UCSD-AML1 (cell line): Measurements from ENCODE around the gene AFF2.
"Not testable (repeated sequence)": the region's sequence is repeated elsewhere in the genome, so short reads cannot be mapped to it uniquely, and the experiment has no call there.

Source experiments
- DNase-seq: peaks from one replicate; lab custom pipeline; 2025; ENCODE audit not compliant: unreplicated experiment; lab: John Stamatoyannopoulos, UW

Gene AFF2

DNA sequence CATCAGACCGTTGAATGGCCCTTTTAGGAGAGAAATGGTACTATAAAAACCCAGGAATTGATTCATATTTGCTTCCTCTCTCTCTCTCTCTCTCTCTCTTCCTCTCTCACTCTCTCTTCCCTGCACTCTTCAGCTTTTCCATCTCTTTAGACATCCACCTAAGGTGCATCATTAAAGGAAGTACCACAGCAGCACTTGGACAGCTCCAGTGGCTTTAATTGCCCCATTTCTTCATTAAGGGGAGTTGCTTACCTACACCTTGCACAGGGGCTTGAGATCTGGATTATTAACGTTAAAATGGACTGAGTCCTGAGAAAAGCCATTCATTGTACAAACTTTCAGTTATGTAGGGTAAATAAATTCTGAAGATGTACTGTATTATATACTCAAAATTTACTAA, 323.6 kb downstream of the AFF2 start:
- DNase-seq: no peak

DNA sequence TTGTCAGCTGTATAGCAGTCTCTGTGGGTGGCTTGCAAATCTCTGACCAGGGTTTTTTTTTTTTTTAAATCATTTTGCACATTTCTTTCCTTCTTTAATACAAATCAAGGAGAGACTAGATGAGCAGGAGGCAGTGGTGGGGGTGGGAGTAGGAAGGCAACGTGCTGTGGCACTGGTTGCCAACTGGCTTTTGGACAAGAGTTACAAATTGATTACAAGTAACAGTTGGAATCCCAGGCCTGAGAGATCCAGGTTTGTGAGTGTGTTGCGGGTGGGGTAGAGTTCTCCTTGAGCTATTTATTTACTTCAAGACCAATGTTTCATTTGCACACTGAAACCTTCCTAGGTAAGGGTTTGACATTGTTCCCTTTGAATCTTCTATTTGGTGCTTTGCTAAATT, 325.3 kb downstream of the AFF2 start:
- no peak for DNase-seq

DNA sequence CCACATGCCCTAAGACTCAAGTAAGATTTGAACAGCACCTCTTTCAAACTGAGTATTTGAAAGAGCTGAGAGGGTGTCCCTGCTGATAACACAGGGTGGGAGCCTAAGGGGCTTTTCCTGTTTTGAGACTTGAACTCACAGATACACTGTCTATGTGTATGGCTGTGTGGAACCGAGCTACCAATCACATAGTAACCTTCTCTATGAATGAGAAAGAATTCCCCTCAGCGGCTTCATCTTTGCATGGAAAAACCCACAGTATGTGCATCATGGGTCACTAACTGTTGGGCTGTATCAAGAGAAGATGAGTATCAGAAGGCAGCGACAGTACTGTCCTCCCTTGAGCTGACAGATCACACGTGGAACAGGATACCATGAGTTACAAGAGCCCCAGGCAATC, 336.3 kb downstream of the AFF2 start:
- DNase-seq: no peak

DNA sequence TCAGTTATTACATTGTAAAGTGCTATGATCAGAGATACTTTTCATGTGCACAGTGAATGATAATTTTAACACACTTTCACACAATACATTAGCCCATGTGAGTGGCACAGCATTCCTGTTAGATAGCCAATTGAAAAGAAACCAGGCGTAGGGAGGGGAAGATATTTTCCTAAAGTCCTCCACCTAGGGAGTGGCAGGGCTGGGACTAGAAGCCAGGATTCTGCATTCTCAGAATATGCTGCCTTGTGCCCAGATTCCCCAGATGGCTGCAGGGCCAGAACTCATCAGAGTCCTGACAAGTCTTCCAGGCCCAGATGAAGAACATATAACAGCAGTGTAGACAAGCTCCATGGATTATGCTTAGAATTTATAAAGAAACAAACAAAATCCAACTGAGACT, 350.2 kb downstream of the AFF2 start:
- no peak for DNase-seq

DNA sequence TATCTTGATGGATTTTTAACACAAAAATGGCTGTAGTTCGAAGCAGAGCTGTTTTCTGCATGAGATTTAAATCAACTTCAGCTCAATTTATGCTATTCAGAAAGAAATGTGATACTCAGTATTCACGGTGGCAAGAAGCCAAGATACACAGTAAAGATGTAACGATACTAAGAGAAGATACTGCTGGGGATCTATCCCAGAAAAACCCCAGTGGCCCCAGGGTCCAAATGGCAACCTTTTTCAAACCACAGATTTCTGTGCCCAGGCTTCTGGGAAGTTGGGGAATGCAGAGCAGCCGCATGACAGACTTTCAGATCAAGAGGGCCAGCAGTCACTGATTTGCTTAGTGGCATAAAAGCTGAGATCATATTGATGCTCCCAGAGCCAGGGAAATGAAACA, 353.9 kb downstream of the AFF2 start:
- no peak for DNase-seq

DNA sequence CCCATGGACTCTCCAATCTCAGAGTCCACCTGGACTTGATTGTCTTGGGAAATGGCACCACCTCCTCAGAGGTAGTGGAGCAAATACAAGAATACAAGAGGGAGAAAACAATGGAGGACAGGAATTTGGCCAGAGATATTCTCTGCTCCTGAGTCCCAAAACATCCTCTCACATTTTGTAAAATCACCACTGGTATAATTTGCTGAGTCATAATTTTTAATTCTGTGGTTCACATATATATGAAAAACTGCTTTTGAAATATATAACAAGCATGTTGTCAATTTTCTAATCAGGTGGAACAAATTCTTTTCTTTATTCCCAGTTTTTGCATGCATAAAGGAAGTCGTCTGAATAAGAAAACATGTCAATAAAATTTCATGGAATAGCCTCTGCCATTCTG, 356.1 kb downstream of the AFF2 start:
- DNase-seq: no peak

DNA sequence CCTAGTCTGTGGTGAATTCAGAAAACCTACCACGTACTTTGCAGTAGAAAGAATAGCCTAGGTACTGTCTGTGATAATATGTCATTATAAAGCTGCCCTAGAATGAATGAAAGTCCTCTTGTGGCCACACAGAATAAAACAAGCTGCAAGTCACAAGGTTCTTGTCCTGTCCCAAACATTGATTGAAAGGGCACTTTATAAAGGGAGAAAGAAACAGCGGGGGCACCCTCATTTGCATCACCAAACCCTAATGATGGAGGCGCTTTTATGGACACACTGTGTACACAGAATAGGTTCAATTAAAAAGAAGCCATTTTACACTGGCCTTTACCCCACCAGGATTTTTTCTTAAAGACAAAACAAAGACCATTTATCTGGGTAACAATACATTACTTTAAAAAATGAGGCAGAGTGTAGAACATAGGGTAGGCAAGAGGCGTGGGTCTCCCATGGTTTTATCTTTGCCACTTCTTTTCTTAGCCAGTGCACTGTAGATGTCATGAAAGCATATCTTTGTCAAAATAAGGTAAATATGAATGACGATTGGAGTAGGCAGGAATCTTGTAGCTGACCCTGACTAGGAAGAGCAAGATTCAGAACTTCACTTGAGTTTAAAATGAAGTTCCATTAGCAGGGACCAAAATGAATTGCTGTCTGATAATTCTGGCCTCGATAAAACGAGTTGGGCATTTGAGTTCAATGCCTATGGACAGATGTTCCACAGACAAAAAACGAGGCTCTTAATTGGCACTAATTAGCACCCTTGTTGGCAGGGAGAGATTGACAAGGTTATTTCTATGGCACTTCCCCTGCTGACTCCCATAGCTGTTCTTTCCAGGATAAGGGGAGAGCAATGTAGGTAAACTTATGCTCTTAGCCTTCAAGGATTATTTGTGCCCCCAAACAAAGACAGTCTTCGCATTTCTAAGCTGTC, 365.1 kb downstream of the AFF2 start:
- no peak for DNase-seq

DNA sequence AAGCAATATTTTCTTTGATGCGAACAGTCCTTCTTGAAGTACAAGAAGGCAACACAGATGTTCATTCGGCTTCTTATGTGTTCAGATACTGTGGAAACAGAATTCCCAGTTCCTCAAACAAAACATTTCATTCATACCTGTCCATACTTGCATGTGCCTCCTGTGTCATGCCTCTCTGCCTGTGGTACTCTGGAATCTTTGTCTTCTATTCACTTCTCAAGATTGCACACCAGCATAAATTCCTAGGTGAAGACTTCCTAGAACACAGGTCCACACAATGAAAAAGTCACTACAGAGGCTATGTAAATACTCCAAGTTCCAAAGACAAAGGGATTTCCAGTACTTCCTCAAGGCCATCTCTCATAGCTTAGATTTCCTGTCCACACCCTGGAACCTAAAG, 367.2 kb downstream of the AFF2 start:
- DNase-seq: no peak

DNA sequence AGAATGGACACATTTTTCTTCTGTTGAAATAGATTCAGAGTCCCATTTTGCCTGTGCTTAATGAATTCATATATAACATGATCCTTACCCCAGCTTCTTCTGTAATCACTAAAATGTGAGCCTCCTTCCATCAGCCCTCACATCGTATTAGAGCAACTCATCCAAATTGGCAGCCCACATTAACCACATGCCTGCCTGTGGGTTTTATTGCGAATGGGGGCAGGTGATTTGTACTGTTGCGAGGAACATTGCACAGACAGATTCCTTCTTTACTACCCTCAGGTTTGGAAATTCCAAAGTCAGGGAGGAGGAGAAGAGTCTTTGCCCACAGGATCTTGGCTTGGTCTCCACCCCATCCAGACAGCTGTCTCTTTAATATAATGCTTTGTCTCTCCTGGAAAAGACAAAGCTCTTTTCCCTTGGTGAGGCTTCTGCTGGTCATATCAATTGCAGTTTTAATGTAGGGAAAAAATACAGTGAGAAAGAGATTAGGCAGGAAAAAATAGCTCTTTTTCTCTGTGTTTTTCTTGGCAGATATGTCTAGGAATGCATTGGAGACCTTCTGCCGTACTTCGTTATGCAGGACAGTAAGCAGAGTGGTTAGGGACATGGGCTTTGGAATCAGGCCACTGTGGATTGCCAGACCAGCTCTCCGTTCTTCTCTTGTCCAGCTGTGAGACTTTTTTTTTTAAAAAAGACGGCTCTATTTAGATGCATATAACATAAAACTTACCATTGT, 371.2 kb downstream of the AFF2 start:
- DNase-seq: no peak

DNA sequence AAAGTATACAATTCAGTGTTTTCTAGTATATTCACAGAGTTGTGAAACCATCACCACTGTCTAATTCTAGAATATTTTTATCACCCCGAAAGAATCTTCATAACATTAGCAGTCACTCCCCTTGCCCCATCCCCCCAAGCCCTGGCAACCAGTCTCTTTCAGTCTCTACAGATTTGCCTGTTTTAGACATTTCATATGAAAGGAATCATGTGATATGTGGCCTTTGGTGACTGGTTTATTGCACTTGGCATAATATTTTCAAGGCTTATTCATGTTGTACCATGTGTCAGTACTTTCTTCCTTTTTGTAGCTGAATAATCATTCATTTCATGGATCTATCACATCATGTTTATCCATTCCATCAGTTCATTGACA, 371.7 kb downstream of the AFF2 start:
- DNase-seq: no peak

DNA sequence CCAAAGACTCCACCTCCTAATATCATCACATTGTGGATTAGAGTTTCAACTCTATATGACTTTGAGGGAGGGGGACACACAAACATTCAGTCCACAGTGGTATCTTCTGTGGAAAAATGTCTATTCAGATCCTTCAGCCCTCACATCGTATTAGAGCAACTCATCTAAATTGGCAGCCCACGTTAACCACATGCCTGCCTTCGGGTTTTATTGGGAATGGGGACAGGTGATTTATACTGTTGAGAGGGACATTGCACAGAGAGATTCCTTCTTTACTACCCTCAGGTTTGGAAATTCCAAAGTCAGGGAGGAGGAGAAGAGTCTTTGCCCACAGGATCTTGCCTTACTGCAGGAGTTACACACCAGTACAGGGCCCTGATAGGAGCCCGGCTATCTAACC, 372.5 kb downstream of the AFF2 start:
- DNase-seq: no peak

DNA sequence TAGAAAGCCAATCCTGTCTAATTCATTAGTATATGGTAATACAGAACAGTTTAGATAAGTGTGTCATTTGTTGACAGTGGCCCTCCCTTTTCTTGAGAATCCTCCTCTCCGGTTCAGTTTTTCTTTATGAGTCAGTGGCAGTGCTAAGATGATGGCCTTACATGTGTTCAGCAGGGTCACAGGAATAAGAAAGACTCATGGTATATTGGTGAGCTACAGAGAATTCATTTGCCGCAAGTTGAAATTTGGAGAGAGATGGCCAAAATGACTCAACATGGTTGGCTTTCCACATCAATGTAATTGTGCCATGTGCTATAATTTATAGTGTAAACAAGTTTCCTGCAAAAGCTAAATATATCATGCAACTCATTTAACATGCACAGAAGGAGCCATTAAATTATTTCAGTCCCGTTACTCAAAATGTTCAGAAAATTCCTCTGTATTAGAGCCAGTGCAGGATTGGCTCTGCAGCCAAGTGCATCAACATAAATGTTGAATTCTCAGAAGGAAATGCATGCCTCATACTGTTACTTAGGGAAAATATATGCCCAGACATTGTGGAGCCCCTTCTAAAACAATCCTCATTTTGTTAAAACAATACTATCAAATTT, 374.3 kb downstream of the AFF2 start:
- DNase-seq: no peak

DNA sequence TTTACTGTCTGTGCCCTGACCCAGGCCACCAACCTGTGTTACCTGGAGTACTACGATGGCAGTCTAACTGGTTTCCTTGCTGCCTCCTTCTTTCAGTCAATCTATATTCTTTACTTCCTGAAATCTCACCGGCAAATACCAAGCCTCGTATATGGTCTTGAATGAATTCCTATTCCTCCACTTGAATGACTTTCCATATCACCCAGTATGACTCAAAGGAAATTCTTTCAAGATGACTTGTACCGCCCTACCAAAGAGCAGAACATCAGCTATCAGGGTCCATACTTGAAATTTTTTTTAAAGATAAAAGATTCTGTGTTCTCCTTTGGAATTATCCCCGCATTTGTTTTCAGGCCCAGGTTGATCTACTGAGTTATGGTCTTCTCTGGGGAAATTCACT, 378.0 kb downstream of the AFF2 start:
- no peak for DNase-seq

DNA sequence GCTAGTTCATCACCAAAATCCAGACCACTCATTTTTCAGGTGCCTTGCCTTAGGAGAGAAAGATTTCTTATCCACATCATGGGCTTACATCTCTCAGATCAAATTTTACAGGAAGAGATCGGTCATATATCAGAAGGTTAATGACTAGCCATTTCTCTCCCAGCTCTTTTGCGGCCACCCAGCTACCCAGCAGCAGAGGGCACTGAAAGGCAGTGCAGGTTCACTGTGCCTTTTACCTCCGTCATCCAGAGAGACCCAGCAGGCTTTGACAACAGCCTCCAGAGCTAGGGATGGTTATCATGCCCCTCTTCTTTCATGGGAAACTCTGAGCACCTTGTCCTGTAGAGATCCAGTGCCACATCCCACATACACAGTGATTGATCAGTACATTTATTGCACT, 384.8 kb downstream of the AFF2 start:
- DNase-seq: peak; percentile 9

DNA sequence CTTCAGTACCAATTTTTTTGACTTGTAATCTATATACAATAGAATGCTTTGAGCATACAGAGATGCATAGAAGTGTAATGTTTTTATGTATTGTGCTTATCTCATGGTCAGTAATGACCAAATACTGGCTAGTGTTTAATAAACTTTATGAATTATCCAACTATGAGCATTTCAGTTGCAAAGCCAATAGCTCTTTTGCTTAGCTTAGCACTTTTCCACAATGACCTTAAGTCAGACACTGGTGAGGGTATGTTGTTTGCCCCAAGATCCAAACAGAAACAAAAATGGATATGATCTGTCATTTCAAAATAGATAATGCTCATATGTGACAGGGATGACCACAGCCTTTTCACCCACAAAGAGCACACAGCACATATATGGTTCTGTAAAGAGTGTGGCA, 393.0 kb downstream of the AFF2 start:
- DNase-seq: no peak

DNA sequence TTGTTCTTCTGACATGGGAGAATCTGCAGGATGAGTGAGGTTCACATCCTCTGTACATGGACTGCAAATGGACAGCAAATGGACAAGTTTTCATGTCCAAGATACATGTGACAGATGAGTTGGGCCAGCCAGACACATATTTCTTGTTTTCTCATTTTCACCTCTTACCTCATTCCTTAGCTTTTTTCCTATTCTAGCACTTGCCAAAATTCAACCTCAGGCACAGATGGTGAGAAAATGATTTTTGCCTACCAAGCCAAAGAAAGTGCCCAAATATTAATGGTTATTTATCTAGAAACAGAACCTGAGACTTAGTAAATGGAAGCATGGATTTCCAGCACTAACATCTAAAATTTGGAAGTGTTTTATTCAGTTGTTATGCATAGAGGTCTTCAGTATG, 402.2 kb downstream of the AFF2 start:
- DNase-seq: no peak

DNA sequence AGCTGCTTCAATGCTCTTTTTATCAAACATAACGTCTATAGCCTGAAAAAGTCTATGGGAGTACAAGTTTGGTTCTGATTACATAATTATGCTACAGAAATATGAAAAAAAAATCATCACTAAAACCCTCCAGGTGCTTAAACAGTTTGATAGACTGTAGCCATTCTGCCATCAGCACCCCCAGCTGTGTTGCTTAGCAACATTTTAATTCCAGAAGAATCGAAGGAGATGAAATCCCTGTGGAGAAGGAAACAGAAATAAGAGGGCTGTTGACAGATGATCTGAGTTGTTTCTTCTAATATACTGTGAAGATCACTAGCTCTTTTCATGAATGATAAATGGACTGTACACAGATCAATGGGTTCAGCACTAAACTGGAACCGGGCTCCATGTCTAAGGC, 402.8 kb downstream of the AFF2 start:
- DNase-seq: no peak

DNA sequence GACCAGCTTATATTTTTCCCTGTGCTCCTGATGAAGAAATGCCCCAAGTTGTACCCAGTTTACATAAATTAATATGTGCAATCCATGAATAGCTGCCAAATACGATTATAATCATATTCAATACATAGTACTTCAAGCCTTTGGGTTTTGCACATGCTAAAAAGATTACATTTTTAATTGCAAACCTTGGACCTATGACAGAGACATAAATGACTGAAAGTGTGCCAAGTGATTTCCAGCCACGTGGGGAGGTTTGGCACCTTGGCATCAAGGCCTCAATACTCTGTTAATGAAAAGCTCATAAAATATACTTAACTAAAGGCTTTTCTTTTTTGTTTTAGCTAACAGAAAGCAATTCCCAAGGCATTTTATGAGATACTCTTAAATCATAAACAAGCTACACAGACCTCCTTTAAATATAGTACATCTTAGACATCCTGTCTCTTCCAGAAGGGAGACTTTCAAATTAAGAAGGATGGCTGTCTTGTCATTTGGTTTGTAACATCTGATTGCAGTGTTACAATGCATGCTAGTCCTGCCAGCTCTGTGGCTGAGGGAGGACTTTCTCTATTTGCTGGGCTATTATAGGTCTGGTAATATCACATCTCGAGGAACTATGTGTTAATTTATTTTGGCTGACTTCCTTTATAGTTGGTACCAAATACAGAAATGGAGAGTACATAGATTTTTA, 404.1 kb downstream of the AFF2 start:
- DNase-seq: no peak

DNA sequence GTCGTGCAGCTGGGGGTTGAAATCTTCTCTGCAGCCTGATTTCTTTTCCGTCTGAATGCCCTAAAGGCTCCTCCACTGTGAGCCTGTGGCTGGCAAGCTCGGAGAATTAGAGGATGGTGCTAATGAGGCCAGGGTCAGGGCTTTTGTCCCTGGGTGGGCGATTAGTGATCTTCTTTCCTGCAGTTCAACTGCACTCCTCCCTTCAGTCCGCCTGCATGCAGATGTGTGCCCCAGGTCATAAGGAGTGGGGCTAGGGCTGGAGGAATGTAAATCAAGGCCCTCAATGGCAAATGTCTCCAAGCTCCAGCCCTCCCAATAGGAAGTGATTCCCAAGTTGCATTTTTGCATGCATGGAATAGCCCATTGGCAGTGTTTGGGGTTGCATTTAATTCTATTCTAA, 405.0 kb downstream of the AFF2 start:
- no peak for DNase-seq

DNA sequence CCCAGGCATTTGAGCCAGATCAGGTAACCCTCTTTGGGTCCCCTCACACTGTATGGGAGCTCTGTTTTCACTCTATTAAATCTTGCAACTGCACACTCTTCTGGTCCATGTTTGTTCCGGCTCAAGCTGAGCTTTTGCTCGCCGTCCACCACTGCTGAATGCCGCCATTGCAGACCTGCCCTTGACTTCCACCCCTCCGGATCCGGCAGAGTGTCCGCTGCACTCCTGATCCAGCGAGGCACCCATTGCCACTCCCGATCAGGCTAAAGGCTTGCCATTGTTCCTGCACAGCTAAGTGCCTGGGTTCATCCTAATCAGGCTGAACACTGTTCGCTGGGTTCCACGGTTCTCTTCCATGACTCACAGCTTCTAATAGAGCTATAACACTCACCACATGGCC, 406.2 kb downstream of the AFF2 start:
- not testable (repeated sequence) for DNase-seq

DNA sequence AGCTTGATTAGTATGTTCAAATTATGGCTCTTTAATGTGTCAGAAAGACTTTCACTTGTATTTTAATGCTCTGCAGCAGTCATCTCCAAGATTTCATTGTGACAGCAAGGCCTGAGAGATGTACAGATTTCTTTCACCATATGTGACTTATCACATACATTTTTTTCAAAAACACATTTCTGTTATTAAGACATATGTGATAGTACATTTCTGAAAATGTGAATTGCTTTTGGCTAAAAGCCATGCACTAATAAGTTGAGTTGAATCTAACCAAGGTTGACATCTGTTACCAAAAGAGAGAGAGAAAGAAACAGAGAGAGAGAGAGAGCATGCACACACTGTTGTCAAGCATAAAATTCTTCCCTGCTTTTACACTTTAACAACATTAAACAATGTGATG, 409.3 kb downstream of the AFF2 start:
- no peak for DNase-seq

DNA sequence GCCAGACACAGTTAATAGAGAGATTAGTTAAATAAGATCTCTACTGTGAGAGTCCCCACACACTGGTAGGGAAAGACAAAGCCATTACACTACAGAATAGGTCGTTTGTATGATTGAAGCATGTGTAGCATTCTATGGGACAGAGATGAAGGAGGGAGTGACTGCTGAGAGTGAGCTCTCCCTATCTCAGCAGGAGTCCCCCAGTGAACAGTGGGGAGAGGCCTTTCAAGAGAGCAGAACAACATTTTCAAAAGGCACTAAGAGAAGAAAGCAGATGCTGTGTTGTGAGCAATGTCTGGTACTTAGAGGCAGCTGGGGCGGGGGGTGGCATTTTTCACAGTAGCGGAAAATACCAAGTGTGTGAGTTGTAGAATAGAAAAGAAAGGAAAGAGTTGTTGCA, 413.6 kb downstream of the AFF2 start:
- no peak for DNase-seq
